HL-60 (cell line): ENCODE data around the gene ROCK2.

Experiments
- CTCF ChIP-seq: IDR thresholded peaks from one replicate; pipeline ENCODE4 v1.5.1; 2011; ENCODE audit warnings: low read length, control low read depth, inconsistent platforms; ENCODE audit not compliant: insufficient read depth
- REST ChIP-seq: IDR thresholded peaks from 2 replicates; pipeline ENCODE4 v1.6.1; 2012; ENCODE audit warnings: low read depth; ENCODE audit not compliant: insufficient replicate concordance

- TF ChIP-seq CTCF (no peak), REST (no peak)
These were observed 1.7 kb downstream of the ROCK2 start for GRCh38 chr2:11342551-11343367.
